ENCODE measurements around the gene GRIK1. TPM values are rescaled to one million over a fixed set of nuclear protein-coding genes. Genes with fewer than 3 reads are reported as not detected.

Gene GRIK1
- total RNA-seq, 1 experiment from 2014 or later: 0.09 TPM

DNA sequence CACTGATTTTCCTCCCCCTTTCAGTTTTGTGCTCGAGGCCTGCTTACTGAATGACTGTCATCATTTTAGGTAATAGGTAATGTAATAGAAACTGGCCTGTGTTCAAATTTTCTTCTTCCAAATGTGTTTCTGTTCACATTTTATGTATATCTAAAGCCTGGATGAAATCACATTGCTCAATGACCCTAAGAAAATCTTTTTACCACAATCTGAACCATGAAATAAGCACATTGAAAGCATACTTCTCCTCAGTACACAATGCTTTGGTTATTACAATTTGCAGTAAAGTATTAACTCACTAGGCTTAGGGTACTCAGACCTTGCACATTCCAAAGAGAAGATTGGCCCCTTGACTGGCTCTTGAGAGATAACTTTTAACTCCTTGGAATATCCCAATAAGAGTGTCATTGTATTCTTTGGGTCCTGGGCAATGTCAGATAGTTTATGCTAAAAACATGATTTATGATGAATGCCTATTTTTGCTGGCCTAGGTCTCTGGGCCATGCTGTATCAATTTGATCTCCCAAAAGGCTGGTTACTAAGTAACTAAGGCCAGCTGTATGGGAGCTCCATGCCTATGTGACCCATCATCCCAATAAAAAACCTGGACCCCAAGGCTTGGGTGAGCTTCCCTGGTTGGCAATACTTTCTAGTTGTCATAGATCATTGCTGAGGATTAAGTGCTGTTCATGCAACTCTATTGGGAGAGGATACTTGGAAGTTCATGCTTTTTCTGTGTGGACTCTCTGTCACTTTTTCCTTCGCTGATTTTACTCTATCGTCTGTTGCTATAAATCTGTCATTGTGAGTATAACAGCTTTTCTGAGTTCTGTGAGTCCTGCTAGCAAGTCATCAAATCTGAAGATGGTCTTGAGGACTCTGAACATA lies 293.9 kb downstream of the GRIK1 start:
- CTCF ChIA-PET: no interaction called here
- Mint-ChIP-seq H3K4me1 (no peaks in the 10 kb centered on the region), H3K9me3 (no peaks in the 10 kb centered on the region), H3K27me3 (ENCODE audit: low read depth) (no peaks in the 10 kb centered on the region), H3K27ac (no peak overlapping the region), H3K4me3 (no peak overlapping the region), H3K36me3 (no peaks in the 10 kb centered on the region)
- TF ChIP-seq HMGA2 (CRISPR knock-in tag; IDR thresholded peaks at IDR 0.05) (no peak), NFATC4 (CRISPR knock-in tag; IDR thresholded peaks at IDR 0.05) (no peak), ZNF396 (CRISPR knock-in tag; IDR thresholded peaks at IDR 0.05; ENCODE audit: borderline replicate concordance) (no peak), KAT7 (CRISPR knock-in tag; IDR thresholded peaks at IDR 0.05; ENCODE audit: borderline replicate concordance) (no peak), ZNF263 (CRISPR knock-in tag; IDR thresholded peaks at IDR 0.05; ENCODE audit: low read depth) (no peak), ZNF219 (CRISPR knock-in tag; IDR thresholded peaks at IDR 0.05; ENCODE audit: borderline replicate concordance) (no peak), ZNF416 (CRISPR knock-in tag; IDR thresholded peaks at IDR 0.05) (no peak), FOXK1 (CRISPR knock-in tag; IDR thresholded peaks at IDR 0.05) (no peak)
- TF ChIP-seq, protein P1, sequence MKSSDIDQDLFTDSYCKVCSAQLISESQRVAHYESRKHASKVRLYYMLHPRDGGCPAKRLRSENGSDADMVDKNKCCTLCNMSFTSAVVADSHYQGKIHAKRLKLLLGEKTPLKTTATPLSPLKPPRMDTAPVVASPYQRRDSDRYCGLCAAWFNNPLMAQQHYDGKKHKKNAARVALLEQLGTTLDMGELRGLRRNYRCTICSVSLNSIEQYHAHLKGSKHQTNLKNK (CRISPR knock-in tag; IDR thresholded peaks at IDR 0.05): no peak
- TF ChIP-seq, protein P2, sequence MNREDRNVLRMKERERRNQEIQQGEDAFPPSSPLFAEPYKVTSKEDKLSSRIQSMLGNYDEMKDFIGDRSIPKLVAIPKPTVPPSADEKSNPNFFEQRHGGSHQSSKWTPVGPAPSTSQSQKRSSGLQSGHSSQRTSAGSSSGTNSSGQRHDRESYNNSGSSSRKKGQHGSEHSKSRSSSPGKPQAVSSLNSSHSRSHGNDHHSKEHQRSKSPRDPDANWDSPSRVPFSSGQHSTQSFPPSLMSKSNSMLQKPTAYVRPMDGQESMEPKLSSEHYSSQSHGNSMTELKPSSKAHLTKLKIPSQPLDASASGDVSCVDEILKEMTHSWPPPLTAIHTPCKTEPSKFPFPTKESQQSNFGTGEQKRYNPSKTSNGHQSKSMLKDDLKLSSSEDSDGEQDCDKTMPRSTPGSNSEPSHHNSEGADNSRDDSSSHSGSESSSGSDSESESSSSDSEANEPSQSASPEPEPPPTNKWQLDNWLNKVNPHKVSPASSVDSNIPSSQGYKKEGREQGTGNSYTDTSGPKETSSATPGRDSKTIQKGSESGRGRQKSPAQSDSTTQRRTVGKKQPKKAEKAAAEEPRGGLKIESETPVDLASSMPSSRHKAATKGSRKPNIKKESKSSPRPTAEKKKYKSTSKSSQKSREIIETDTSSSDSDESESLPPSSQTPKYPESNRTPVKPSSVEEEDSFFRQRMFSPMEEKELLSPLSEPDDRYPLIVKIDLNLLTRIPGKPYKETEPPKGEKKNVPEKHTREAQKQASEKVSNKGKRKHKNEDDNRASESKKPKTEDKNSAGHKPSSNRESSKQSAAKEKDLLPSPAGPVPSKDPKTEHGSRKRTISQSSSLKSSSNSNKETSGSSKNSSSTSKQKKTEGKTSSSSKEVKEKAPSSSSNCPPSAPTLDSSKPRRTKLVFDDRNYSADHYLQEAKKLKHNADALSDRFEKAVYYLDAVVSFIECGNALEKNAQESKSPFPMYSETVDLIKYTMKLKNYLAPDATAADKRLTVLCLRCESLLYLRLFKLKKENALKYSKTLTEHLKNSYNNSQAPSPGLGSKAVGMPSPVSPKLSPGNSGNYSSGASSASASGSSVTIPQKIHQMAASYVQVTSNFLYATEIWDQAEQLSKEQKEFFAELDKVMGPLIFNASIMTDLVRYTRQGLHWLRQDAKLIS (CRISPR knock-in tag; IDR thresholded peaks at IDR 0.05; ENCODE audit: borderline replicate concordance): no peak
- TF ChIP-seq, protein P3, sequence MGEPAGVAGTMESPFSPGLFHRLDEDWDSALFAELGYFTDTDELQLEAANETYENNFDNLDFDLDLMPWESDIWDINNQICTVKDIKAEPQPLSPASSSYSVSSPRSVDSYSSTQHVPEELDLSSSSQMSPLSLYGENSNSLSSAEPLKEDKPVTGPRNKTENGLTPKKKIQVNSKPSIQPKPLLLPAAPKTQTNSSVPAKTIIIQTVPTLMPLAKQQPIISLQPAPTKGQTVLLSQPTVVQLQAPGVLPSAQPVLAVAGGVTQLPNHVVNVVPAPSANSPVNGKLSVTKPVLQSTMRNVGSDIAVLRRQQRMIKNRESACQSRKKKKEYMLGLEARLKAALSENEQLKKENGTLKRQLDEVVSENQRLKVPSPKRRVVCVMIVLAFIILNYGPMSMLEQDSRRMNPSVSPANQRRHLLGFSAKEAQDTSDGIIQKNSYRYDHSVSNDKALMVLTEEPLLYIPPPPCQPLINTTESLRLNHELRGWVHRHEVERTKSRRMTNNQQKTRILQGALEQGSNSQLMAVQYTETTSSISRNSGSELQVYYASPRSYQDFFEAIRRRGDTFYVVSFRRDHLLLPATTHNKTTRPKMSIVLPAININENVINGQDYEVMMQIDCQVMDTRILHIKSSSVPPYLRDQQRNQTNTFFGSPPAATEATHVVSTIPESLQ (CRISPR knock-in tag; IDR thresholded peaks at IDR 0.05): no peak
- TF ChIP-seq, protein P4, sequence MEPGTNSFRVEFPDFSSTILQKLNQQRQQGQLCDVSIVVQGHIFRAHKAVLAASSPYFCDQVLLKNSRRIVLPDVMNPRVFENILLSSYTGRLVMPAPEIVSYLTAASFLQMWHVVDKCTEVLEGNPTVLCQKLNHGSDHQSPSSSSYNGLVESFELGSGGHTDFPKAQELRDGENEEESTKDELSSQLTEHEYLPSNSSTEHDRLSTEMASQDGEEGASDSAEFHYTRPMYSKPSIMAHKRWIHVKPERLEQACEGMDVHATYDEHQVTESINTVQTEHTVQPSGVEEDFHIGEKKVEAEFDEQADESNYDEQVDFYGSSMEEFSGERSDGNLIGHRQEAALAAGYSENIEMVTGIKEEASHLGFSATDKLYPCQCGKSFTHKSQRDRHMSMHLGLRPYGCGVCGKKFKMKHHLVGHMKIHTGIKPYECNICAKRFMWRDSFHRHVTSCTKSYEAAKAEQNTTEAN (CRISPR knock-in tag; IDR thresholded peaks at IDR 0.05): no peak
- TF ChIP-seq, protein P5, sequence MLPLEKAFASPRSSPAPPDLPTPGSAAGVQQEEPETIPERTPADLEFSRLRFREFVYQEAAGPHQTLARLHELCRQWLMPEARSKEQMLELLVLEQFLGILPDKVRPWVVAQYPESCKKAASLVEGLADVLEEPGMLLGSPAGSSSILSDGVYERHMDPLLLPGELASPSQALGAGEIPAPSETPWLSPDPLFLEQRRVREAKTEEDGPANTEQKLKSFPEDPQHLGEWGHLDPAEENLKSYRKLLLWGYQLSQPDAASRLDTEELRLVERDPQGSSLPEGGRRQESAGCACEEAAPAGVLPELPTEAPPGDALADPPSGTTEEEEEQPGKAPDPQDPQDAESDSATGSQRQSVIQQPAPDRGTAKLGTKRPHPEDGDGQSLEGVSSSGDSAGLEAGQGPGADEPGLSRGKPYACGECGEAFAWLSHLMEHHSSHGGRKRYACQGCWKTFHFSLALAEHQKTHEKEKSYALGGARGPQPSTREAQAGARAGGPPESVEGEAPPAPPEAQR (CRISPR knock-in tag; IDR thresholded peaks at IDR 0.05): no peak
- ATAC-seq (no peak), DNase-seq (ENCODE audit: low spot score) (no peak)
- POLR2A ChIA-PET: no interaction called here

DNA sequence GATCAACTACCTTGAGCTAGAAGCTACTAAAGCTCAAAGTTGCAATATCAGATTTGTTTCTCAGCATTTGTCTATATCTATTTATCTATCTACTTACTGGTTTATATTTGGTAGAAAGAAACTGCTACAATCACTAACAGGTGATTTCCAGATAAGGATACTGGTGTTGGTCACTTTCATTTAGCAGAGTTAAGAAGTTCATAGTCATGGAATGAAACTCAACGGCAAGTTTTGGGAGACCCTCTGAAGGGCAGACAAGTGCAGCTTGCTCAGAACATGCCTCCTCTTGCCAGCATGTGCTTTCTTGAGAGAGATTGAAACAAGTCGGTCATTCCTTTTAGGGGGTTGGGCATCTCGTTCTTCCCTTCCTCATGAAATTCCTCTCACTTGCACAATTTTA lies 296.5 kb downstream of the GRIK1 start:
- Mint-ChIP-seq H3K9me3 (no peaks in the 10 kb centered on the region), H3K27me3 (ENCODE audit: low read depth) (no peaks in the 10 kb centered on the region), H3K4me3 (no peak overlapping the region), H3K27ac (no peak overlapping the region), H3K36me3 (no peaks in the 10 kb centered on the region), H3K4me1 (no peaks in the 10 kb centered on the region)
- POLR2A ChIA-PET: no interaction called here
- no peak for DNase-seq (ENCODE audit: low spot score)
- CTCF ChIA-PET: interaction anchor here (1.1 kb wide), 1 partner anchor 144 kb away, joined by 3 read pairs; no protein-coding TSS in a partner anchor
- no peak for ATAC-seq
- TF ChIP-seq, protein P6, sequence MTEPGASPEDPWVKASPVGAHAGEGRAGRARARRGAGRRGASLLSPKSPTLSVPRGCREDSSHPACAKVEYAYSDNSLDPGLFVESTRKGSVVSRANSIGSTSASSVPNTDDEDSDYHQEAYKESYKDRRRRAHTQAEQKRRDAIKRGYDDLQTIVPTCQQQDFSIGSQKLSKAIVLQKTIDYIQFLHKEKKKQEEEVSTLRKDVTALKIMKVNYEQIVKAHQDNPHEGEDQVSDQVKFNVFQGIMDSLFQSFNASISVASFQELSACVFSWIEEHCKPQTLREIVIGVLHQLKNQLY (CRISPR knock-in tag; IDR thresholded peaks at IDR 0.05): no peak
- TF ChIP-seq CBFB (CRISPR knock-in tag; IDR thresholded peaks at IDR 0.05; ENCODE audit: low read depth) (no peak), TP53 (CRISPR knock-in tag; IDR thresholded peaks at IDR 0.05) (no peak), MYBL2 (CRISPR knock-in tag; IDR thresholded peaks at IDR 0.05) (no peak), TEAD1 (CRISPR knock-in tag; IDR thresholded peaks at IDR 0.05) (no peak), RORB (CRISPR knock-in tag; IDR thresholded peaks at IDR 0.05) (no peak)
- TF ChIP-seq, protein P3 (CRISPR knock-in tag; IDR thresholded peaks at IDR 0.05): no peak
- TF ChIP-seq, protein P7, sequence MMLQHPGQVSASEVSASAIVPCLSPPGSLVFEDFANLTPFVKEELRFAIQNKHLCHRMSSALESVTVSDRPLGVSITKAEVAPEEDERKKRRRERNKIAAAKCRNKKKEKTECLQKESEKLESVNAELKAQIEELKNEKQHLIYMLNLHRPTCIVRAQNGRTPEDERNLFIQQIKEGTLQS (CRISPR knock-in tag; conservative IDR thresholded peaks at IDR 0.05): no peak
- TF ChIP-seq, protein P8, sequence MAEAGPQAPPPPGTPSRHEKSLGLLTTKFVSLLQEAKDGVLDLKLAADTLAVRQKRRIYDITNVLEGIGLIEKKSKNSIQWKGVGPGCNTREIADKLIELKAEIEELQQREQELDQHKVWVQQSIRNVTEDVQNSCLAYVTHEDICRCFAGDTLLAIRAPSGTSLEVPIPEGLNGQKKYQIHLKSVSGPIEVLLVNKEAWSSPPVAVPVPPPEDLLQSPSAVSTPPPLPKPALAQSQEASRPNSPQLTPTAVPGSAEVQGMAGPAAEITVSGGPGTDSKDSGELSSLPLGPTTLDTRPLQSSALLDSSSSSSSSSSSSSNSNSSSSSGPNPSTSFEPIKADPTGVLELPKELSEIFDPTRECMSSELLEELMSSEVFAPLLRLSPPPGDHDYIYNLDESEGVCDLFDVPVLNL (CRISPR knock-in tag; IDR thresholded peaks at IDR 0.05; ENCODE audit: borderline replicate concordance, low read depth): no peak
